ENCODE measurements around the gene RASGRF1.

Gene RASGRF1

DNA sequence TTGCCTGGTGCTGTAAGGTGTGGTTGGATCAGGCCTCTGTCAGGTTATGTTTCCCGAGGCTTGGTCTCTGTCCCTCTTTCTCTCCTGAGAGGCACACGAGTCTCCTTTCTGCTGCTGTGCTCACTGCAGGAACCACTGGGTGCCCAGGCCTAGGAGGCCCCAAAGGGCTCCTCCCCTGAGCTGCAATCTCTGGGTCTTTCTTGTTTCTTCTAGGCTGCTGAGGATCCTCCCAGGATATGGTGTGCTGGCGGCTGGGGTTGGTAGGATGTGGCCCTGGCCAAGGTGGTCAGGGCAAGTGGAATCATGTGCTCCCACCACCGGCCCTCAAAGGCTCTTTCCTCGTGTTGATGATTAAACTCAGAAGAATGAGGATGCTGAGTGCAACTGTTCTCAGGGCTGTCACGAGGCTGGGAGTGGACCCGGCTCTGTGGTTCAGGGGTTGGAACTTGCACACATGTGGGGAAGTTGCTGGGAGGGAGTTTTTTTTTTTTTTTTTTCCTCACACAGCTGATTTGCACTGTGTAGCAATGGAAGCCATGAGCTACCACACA is 102.1 kb downstream of the RASGRF1 start (continued):
- TF ChIP-seq TCF4 (CRISPR knock-in tag; IDR thresholded peaks at IDR 0.05; ENCODE audit: borderline replicate concordance) = no peak

- ATAC-seq = no peak
- no peak for TF ChIP-seq ISL1 (CRISPR knock-in tag; IDR thresholded peaks at IDR 0.05)
- no peak for TF ChIP-seq ZNF70 (CRISPR knock-in tag; IDR thresholded peaks at IDR 0.05)
- no peak for TF ChIP-seq ARNTL (CRISPR knock-in tag; IDR thresholded peaks at IDR 0.05; ENCODE audit: borderline replicate concordance, low read depth)
- TF ChIP-seq TOX (CRISPR knock-in tag; IDR thresholded peaks at IDR 0.05; ENCODE audit: borderline replicate concordance) = no peak
- TF ChIP-seq ESRRG (CRISPR knock-in tag; IDR thresholded peaks at IDR 0.05) = no peak
- no peak for TF ChIP-seq SNAI2 (CRISPR knock-in tag; IDR thresholded peaks at IDR 0.05)
- TF ChIP-seq ZFP3 (CRISPR knock-in tag; IDR thresholded peaks at IDR 0.05) = no peak
- no peak for TF ChIP-seq CSDC2 (CRISPR knock-in tag; IDR thresholded peaks at IDR 0.05)
- no peak for TF ChIP-seq TCF4 (CRISPR knock-in tag; IDR thresholded peaks at IDR 0.05; ENCODE audit: borderline replicate concordance)
- TF ChIP-seq BACH2 (CRISPR knock-in tag; IDR thresholded peaks at IDR 0.05; ENCODE audit: borderline replicate concordance) = no peak
- TF ChIP-seq ZNF565 (CRISPR knock-in tag; conservative IDR thresholded peaks at IDR 0.05; ENCODE audit: low read depth) = no peak
- TF ChIP-seq GLIS3 (CRISPR knock-in tag; IDR thresholded peaks at IDR 0.05) = no peak
- no peak for TF ChIP-seq PPARA (CRISPR knock-in tag; IDR thresholded peaks at IDR 0.05; ENCODE audit: borderline replicate concordance)
- no peak for TF ChIP-seq CSRNP3 (CRISPR knock-in tag; IDR thresholded peaks at IDR 0.05)
- TF ChIP-seq, protein P1, sequence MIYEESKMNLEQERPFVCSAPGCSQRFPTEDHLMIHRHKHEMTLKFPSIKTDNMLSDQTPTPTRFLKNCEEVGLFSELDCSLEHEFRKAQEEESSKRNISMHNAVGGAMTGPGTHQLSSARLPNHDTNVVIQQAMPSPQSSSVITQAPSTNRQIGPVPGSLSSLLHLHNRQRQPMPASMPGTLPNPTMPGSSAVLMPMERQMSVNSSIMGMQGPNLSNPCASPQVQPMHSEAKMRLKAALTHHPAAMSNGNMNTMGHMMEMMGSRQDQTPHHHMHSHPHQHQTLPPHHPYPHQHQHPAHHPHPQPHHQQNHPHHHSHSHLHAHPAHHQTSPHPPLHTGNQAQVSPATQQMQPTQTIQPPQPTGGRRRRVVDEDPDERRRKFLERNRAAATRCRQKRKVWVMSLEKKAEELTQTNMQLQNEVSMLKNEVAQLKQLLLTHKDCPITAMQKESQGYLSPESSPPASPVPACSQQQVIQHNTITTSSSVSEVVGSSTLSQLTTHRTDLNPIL (CRISPR knock-in tag; IDR thresholded peaks at IDR 0.05; ENCODE audit: low read depth) = no peak
These were observed 102.8 kb downstream of the RASGRF1 start for GRCh38 chr15:78987556-78988360.

- no peak for ATAC-seq
- TF ChIP-seq TSHZ2 (CRISPR knock-in tag; IDR thresholded peaks at IDR 0.05) (no peak), ZFP3 (CRISPR knock-in tag; IDR thresholded peaks at IDR 0.05) (no peak), GLIS3 (CRISPR knock-in tag; IDR thresholded peaks at IDR 0.05) (no peak), ZNF70 (CRISPR knock-in tag; IDR thresholded peaks at IDR 0.05) (no peak), ARNTL (CRISPR knock-in tag; IDR thresholded peaks at IDR 0.05; ENCODE audit: borderline replicate concordance, low read depth) (no peak), OSR1 (CRISPR knock-in tag; IDR thresholded peaks at IDR 0.05) (no peak), ZNF8 (CRISPR knock-in tag; IDR thresholded peaks at IDR 0.05) (no peak), ESRRG (CRISPR knock-in tag; IDR thresholded peaks at IDR 0.05) (no peak), PPARA (CRISPR knock-in tag; IDR thresholded peaks at IDR 0.05; ENCODE audit: borderline replicate concordance) (no peak), ZC3H10 (CRISPR knock-in tag; IDR thresholded peaks at IDR 0.05) (no peak), ZNF565 (CRISPR knock-in tag; conservative IDR thresholded peaks at IDR 0.05; ENCODE audit: low read depth) (no peak), ZFP30 (CRISPR knock-in tag; IDR thresholded peaks at IDR 0.05) (no peak), TOX (CRISPR knock-in tag; IDR thresholded peaks at IDR 0.05; ENCODE audit: borderline replicate concordance) (no peak)
- TF ChIP-seq, protein P1 (CRISPR knock-in tag; IDR thresholded peaks at IDR 0.05; ENCODE audit: low read depth) = no peak
- TF ChIP-seq, protein P2, sequence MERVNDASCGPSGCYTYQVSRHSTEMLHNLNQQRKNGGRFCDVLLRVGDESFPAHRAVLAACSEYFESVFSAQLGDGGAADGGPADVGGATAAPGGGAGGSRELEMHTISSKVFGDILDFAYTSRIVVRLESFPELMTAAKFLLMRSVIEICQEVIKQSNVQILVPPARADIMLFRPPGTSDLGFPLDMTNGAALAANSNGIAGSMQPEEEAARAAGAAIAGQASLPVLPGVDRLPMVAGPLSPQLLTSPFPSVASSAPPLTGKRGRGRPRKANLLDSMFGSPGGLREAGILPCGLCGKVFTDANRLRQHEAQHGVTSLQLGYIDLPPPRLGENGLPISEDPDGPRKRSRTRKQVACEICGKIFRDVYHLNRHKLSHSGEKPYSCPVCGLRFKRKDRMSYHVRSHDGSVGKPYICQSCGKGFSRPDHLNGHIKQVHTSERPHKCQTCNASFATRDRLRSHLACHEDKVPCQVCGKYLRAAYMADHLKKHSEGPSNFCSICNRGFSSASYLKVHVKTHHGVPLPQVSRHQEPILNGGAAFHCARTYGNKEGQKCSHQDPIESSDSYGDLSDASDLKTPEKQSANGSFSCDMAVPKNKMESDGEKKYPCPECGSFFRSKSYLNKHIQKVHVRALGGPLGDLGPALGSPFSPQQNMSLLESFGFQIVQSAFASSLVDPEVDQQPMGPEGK (CRISPR knock-in tag; IDR thresholded peaks at IDR 0.05; ENCODE audit: borderline replicate concordance) = no peak
These were observed 104.6 kb downstream of the RASGRF1 start for GRCh38 chr15:78985859-78986475.

Measured in SK-N-SH treated with all-trans-retinoic acid at 6 μM for 48 hours (cell line).